HG03135 (cell line): ENCODE results near the gene B4GALT5.

Experiments
- ATAC-seq: cut with Tn5 transposase; IDR thresholded peaks from one replicate; pipeline ENCODE4 v1.9.1; 2021; ENCODE audit warnings: mild to moderate bottlenecking, moderate library complexity; ENCODE audit not compliant: unreplicated experiment

Gene B4GALT5

DNA sequence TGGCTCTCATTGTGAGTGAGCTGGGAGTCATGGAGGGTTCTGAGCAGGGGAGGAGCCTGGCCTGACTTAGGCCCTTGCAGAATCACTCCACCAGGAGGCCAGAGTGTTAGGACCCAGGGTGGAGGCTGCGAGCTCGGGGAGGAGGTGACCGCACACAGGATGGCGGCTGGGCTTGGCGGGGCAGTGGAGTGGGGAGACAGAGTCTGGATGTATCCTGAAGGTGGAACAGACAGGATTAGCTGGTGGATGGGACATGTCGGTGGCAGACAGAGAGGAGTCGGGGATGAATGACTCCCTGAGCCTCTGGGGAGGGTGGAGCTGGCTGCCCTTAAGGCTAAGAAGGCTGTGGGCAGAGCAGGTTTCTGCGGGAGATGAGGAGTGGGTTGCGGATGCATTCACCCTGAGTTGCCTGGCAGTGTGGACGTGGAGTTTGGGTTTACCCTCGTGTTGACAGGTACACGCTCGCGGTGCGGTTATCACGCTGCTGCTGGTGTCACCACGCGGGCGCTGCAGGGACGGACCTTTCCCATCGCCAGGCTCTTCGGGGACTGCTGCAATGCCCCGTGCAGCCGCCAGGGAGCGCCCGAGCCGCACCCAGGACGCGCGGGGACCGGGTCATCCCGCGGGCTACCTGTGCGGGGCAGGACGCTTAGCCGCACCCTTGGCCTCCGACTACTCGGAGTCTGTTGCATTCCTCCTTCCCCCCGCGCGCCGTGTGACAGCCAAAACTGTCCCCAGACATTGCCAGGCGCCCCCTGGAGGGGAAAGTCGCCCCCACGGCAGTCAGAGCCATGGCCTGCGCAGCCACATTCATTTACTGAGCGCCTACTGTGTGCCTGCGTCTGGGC, 102.8 kb downstream of the B4GALT5 start:
- peak; percentile 61 for ATAC-seq

DNA sequence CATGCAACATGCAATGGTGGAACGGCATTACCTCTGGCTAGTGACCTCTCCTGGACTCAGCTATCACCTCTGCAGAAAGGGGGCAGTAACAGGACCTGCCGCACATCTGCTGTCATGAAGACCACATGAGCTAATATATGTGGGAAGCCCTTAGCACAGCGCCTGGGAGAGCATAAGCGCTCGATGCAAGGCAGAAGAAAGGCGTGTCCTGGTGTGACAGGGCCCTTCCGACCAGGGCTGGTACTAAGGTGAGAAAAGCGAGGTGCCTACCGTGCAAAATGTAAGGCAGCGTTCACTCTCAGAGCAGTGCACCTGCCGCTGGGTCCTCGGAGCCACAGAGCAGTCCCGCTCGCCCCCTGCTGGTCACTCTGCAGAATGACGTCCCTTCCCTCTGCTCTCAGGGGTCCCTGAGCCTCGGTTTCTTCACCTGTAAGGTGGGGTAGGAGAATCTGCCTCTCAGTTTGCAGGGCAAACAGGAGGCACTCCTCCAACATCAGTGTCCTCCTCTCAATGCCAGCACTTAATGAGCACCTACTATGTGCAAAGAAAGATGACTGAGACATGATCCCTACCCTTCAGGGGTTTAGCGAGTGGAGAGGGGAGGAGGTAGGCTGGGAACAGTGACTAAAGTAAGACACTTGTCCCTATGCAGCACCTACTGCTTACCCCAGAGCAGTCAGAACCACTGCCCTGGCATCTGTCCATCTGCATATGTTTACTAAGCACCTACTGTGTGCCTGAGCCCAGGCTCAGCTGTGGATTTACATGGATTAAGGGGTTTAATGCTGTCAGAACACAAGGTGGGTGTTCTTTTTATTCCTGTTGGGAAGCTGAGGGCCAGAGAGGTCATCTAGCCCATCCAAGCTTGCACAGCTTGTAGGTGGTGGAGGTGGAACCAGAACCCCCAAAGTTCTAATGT, 104.7 kb downstream of the B4GALT5 start:
- ATAC-seq, result peak; percentile 51

DNA sequence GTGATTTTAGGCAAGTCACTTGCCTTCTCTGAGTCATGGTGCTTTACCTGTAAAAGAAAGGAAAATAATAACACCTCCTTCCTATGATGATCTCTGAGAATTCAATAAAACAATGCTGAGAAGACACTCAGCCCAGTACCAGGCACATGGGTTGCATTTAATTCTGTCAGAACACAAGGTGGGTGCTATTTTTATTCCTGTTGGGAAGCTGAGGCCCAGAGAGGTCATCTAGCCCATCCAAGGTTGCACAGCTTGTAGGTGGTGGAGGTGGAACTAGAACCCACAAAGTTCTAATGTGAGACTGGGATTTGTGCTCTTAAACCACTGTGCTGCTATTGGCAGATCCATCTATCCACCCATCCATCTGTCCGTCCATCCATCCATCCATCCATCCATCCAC, 106.1 kb downstream of the B4GALT5 start:
- ATAC-seq, result no peak

DNA sequence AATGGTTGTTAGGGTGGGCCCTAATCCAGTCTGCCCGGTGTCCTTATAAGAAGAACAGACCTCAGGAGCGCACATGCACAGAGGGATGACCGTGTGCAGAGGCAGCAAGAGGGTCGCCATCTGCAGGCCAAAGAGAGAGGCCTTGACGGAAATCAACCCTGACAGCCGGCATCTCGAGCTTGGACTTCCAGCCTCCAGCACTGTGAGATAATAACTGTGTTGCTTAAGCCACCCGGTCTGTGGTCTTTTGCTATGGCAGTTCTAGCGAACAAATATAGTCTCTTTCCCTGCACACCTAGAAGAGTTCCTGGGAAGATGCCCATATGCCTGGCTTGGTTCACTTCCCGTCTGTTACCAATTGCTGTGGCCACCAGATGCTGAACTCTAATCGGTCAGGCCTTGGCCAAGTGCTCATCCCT, 110.5 kb downstream of the B4GALT5 start:
- no peak for ATAC-seq

DNA sequence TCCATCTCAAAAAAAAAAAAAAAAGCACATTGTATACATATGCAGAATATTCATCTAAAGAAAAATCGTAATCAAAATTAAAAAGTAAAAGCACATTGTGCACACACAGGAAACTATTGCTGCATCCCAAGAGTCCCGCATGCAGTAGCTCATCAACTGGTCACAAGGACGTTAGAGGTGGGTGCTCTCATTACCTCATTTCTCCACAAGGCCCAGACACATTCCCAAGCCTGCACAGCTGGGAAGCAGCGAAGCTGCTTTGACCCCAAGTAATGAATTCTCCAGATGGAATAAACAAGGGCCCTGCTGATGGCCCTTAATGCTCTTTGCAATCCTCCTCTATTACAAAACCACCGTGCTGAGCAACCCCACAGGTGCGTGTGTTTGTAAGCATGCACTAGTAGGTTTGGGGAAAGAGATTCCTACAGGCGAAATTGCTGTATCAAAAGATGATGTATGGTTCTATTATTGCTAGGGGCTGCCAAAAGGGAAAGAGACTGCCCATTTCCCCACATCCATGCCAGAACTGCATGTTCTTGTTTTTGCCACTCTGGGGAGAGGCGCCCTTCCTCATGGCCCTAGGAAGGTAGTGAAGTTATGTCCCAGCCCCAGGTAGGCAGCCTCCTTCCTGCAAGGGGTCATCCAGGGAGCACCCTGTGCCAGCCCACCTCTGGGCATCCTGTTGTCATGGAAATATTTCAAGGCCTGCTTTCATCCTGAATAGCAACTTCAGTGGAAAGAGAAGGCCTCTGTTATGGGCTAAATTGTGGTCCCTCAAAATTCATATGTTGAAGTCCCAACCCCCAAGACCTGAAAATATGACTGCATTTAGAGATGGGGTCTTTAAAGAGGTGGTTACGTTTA, 111.1 kb downstream of the B4GALT5 start:
- ATAC-seq, result no peak

DNA sequence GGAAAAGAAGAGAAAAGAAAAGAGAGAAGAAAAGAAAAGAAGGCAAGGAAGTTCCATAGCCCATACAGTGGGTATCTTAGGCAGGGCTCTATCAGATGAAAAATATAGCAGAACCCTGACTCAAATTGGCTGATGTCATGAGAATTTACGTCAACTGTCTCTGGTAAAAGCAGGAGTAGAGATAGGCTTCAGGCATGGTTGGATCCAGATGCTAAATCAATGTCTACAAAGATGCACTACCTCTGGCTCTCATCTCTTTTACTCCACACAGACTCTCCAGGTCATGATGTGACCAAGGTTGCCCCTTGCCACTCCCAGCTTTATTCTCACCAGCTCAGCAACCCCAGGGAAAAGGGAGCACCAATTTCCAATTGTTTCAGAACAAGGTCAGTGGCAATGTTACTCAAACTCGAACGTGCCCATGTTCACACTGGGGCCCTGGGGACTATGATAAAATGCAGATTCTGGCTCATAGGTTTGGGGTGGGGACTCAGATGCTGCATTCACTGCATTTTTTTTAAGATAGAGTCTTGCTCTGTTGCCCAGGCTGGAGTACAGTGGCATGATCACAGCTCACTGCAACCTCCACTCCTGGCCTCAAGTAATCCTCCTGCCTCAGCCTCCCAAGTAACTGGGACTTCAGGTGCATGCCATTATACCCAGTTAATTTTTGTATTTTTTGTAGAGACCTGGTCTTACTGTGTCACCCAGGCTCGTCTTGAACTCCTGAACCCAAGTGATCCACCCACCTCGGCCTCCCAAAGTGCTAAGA, 112.3 kb downstream of the B4GALT5 start:
- no peak for ATAC-seq

DNA sequence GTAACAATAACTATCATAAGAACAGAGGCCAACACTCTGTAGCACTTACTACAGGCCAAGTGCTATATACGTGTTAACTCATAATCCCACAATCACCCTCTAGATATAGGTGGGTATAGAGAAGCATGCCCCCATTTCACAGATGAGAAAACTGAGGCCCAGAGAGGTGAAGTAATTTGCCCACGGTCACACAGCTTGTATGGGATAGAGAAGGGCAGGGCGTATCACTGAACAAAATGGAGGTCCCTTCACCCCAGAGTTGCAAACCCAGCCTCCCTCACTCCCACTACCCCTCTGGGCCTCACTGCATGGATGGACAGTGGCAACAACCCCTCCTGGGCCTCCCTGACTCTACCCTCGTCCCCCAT, 113.9 kb downstream of the B4GALT5 start:
- no peak for ATAC-seq

DNA sequence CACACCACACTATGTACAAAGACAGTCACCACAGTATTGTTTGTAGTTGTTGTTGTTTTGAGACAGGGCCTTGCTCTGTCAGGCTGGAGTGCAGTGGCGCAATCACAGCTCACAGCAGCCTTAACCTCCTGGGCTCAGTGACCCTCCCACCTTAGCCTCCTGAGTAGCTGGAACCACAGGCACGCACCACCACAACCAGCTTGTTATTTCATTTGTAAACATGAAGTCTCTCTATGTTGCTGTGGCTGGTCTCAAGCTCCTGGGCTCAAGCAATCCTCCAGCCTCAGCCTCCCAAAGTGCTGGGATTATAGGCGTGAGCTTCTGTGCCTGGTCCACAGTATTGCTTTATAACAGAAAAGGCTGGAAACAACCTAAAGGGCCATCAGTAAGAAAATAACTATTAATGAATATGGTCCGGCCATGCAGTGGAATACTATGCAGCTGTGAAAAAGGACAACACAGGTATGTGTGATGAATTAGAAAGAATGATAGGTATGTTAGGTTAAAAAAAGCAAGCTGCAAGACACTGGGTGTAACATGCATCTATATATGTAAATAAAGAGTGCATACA, 115.8 kb downstream of the B4GALT5 start:
- no peak for ATAC-seq

DNA sequence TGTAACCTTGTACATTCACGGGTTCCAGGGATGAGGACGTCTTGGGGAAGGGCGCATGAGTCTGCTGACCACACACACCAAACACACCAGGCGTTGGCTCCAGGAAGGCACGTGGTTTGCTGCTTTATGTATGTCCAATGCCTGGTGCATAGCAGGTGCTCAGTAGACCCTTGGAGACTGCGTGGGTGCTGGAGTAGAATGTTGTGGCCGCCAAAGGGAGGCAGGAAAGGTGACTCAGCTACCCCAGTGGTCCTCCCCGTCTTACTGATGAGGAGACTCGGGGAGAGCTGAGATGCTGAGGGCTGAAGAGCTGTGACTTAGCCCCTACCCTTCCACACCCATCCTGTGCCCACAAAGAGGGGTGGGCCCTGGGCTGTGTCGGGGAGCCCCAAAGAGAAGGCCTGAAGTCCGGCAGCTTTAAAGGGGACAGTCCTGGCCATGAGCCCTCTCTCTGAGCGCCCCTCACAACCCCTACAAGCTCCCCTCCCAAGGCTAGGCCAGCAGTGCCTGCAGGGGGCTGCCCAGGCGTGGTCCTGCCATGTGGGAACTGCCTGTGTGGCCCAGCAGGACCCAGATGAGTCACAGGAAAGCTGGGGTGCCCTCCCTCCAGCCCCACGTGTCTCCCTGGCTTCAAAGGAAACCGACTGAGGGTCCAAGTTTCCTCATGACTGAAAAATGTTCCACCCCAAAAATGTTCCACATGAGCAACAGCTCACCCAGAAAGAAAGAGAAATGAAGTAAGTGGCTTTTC, 117.7 kb downstream of the B4GALT5 start:
- ATAC-seq, result no peak

DNA sequence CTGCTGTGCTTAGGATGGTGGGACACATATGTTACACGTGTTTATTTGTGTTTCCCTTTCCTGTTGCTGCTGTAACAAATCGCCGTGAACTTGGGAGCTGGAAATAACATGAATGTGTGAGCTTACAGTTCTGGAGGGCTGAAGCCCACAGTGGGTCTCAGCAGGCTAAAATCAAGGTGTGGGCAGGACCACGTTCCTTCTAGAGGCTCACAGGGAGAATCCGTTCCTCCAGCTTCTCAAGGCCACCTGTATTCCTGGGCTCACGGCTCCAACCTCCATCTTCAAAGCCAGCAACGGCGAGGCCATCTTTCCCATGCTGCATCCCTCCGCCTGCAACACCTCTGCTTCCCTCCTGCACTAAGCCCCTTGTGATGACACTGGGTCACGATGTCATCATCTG, 118.3 kb downstream of the B4GALT5 start:
- ATAC-seq, result no peak

DNA sequence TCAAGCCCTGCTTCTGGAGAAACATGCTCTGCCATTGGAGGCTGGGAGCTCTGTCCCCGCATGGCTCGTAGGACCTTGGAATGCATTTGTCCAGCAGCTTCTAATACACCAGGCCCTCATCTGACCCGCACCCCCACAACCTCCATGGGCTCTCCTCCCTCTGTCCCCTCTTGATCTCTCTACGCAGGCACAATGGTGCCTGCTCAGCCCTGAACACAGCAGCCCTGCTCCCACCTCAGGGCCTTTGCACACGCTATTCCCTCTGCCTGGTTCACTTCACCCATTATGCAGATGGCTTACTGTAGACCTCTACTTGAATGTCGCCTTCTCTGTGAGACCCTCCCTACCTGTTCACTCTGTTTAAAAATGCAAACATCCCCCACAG, 118.8 kb downstream of the B4GALT5 start:
- ATAC-seq, result no peak

DNA sequence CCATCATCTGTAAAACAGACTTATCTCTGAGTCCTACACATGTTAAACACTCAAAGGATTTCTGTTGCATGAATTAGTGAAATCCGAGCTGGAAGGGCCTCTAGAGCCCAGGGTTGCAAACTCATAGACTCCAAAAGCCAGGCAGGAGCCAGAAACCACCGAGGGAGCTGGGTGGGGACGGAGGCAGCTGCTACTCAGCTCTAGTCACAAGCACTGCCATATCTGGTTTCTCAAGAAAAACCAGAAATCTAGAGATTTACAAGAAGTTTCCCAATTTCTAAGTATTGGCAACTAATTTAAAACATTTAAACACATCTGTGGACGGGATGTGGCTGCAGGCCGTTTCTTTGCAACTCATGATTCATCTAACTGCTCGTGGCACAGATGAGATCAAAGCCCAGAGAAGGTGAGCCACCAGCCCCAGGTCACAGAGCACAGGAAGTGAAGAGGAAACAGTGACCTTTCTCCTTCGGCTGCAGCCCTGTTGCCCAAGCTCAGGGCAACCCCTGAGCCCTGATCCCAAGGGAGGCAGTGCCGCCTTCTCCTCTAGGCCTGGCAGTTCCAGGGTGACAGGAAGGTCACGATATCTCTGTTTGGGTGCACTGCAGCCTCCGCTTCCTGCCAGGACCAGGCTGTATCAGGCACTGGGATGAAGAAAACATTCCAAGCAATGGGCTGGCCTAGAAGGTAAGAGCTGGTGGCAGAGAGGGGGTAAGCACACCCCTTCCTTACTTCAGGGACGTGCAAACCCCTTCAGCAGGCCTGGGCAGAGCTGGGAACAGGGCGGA, 119.3 kb downstream of the B4GALT5 start:
- ATAC-seq, result no peak

DNA sequence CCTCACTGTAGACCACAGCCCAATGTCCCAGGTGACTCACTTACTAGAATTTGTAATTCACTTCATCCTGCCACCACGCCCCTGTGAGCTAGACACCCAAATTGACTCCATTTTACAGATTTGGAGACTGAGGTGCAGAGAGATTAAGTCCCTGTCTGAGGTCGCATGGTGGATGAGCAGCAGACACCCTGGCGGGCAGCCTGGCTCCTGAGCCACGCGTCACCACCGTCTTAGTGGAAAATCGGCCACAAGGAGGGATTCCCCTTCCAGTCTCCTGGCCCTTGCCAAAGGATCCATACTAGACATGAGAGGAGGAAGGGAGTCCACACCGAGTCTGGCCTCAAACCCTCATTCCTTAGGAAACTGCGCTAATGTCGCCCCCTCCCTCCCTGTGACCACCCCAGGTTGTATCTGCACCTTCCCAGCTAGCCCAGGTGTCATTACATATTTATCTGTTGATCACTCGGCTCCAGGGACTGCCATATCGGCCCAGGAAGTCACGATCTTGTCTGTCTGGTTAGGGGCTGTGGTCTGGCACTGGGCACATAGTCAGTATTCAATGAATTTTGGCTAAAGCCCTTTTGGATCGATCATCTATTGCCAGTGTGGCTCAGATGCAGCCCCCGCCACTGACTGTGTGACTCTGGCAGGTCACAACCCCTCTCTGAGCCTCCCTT, 120.1 kb downstream of the B4GALT5 start:
- no peak for ATAC-seq

DNA sequence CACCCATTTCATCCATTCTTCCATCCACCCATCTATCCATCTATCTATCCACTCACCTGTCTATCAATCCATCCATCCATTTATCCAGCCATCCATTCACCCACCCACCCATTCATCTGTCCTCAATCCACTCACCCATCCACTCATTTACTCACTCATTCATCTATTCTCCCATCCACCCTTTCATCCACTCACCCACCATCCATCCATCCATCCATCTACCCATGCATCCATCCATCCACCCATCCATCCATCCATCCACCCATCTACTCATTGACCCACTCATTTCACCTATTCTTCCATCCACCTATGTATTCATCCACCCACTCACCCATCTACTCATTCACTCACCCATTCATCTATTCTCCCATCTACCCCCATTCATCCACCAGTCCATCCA, 121.6 kb downstream of the B4GALT5 start:
- ATAC-seq, result no peak

DNA sequence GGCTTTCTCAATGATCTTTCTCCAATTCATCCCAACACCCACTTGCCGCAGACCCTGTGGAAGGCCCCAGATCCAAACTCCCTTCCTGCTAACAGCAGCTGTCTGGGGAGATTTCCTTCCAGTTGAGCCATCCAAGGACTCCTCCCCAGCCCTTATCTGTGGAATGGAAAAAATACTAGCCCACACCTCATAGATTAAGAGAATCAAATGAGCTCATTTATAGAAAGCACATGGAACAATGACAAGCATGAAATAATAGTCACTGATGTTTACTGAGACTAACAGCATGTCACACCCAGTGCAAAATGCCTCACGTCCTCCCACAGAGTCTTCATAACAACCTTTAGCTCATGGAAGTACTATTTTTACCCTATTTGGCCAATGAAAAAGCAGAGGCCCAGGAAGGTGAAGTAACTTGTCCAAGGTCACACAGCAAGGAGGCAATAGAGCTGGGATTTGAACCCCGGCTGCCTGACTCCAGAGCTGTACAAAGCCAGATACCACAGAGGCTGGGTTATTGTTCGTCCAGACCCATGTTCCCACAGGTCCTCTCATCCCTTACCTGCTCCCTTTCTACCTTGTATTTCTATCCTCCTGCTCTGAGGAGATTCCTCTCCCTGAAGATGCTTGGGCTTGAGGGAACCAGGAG, 122.3 kb downstream of the B4GALT5 start:
- no peak for ATAC-seq

DNA sequence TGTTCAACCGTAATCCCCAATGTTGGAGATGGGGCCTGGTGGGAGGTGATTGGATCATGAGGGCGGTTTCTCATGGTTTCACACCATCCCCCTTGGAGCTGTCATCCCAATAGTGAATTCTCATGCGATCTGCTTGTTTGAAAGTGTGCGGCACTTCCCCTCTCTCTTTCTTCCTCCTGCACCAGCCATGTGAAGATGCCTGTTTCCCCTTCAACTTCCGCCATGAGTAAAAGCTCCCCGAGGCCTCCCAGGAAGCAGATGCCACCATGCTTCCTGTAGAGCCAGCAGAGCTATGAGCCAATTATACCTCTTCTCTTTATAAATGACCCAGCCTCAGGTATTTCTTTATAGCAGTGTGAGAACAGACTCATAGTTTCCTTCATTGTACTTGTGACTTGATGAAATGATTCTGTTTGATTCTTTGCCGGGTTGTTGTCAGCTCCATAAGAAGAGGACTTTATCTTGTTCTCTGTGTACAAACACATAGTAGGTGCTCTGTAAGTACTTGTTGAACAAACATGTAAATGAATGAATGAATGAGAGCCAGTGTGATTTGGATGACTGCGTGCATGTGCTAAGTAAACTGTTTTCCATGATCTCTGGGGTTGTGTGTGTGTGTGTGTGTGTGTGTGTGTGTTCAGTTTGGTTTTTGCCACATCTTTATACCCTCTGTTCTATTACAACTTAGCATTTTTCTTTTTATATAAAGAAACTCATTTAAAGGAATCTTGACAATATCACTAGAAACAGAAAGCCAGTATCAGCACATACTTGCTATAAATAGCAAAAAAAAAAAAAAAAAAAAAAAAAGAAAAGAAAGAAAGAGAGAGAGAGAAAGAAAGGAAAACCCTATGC, 123.3 kb downstream of the B4GALT5 start:
- no peak for ATAC-seq

DNA sequence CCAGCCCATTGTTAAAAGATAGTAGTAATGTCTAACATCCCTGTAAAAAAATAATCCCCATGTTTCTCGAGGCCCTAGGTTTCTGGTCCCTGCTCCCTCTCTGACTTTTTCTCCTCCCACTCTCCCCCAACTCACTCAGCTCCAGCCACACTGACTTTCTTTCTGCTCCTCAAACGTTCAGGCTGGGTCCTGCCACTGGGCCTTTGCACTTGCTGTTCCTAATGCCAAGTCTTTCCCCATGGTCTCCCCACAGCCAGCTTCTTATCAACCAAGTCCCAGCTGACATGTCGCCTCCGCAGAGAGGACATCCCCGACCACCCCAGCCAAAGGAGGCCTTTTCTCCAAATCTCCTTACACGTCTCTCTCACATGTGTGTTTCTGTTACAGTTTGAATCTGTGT, 123.9 kb downstream of the B4GALT5 start:
- no peak for ATAC-seq
